Activated T-helper 2 cell treated with anti-CD3 and anti-CD28 coated beads, Interferon-gamma antibody, Interleukin-2, Interleukin-4, amounts not matched to agents 10 μg/mL and 5 μg/mL and 100 μg/mL, durations not matched to agents 14 hours and 24 hours and 36 hours (primary cell): ENCODE measurements around the gene IFNA6. TPM values are rescaled to one million over a fixed set of nuclear protein-coding genes. Genes with fewer than 3 reads are reported as not detected.

Experiments
- DNase-seq: peaks from one replicate; pipeline ENCODE4 v3.0.0; 2021; ENCODE audit warnings: low spot score
- H3K27ac Mint-ChIP-seq: one replicate; pipeline ENCODE4 v1.8.0; 2021; ENCODE audit warnings: mixed read lengths
- H3K27me3 Mint-ChIP-seq: one replicate; pipeline ENCODE4 v1.8.0; 2021; ENCODE audit warnings: low read depth, mixed read lengths
- H3K36me3 Mint-ChIP-seq: one replicate; pipeline ENCODE4 v1.8.0; 2021; ENCODE audit warnings: low read depth, mixed read lengths
- H3K4me1 Mint-ChIP-seq: one replicate; pipeline ENCODE4 v1.8.0; 2021; ENCODE audit warnings: low read depth, mixed read lengths
- H3K4me3 Mint-ChIP-seq: one replicate; pipeline ENCODE4 v1.8.0; 2021; ENCODE audit warnings: low read depth, mild to moderate bottlenecking, moderate library complexity, mixed read lengths
- H3K9me3 Mint-ChIP-seq: one replicate; pipeline ENCODE4 v1.8.0; 2021; ENCODE audit warnings: mixed read lengths
- intact Hi-C: fragments of 100-400 bp; cut with micrococcal nuclease; formaldehyde crosslinking; loops from one replicate; pipeline ENCODE4 v1.15.1; 2023
- total RNA-seq: library from RNA; stranded (reverse); gene quantifications from 2 replicates; pipeline ENCODE4 v1.2.3, GENCODE V29; 2022

IFNA6 gene
- total RNA-seq, 1 donor from 2014 or later = not detected

GRCh38 chr9:21317956-21318923 lies 32.4 kb downstream of the IFNA6 start:
- intact Hi-C loops = loop anchor here (1.0 to 10.0 kb wide), 3 partner anchors 103 to 471 kb away; partner anchors contain the start of gene IFNA16
- H3K36me3 Mint-ChIP-seq = peaks cover 17% of the 10 kb centered on the region
- peaks cover 4% of the 10 kb centered on the region for H3K4me1 Mint-ChIP-seq
- no peaks in the 10 kb centered on the region for H3K9me3 Mint-ChIP-seq
- DNase-seq = no peak
- peaks cover 11% of the 10 kb centered on the region for H3K27me3 Mint-ChIP-seq
- no peak overlapping the region for H3K4me3 Mint-ChIP-seq
- H3K27ac Mint-ChIP-seq = no peak overlapping the region

GRCh38 chr9:21316860-21317259 lies 33.8 kb downstream of the IFNA6 start:
- intact Hi-C loops = loop anchor here (10.0 kb wide), 1 partner anchor 102 kb away; the partner anchor contains the start of gene IFNA16
- Mint-ChIP-seq H3K4me3 (no peak overlapping the region), H3K27ac (no peak overlapping the region), H3K9me3 (no peaks in the 10 kb centered on the region), H3K36me3 (peaks cover 7% of the 10 kb centered on the region), H3K27me3 (peaks cover 13% of the 10 kb centered on the region), H3K4me1 (peaks cover 2% of the 10 kb centered on the region)
- DNase-seq = no peak

- DNase-seq = no peak
- H3K27me3 Mint-ChIP-seq = peaks cover 15% of the 10 kb centered on the region
- intact Hi-C loops = loop anchor here (10.0 kb wide), 1 partner anchor 101 kb away; the partner anchor contains the start of gene IFNA16
- H3K4me3 Mint-ChIP-seq = no peak overlapping the region
- no peak overlapping the region for H3K27ac Mint-ChIP-seq
- H3K9me3 Mint-ChIP-seq = no peaks in the 10 kb centered on the region
- H3K4me1 Mint-ChIP-seq = peaks cover 2% of the 10 kb centered on the region
- H3K36me3 Mint-ChIP-seq = peaks cover 7% of the 10 kb centered on the region
Measured at GRCh38 chr9:21316032-21316842, 34.5 kb downstream of the IFNA6 start.

- peaks cover 21% of the 10 kb centered on the region for H3K27me3 Mint-ChIP-seq
- intact Hi-C loops = loop anchor here (10.0 kb wide), 1 partner anchor 99 kb away; the partner anchor contains the start of gene IFNA16
- no peak for DNase-seq
Measured at GRCh38 chr9:21314152-21314551, 36.5 kb downstream of the IFNA6 start.

GRCh38 chr9:21311889-21312288 lies 38.8 kb downstream of the IFNA6 start:
- no peaks in the 10 kb centered on the region for H3K36me3 Mint-ChIP-seq
- no peak overlapping the region for H3K4me3 Mint-ChIP-seq
- H3K9me3 Mint-ChIP-seq = no peaks in the 10 kb centered on the region
- H3K4me1 Mint-ChIP-seq = no peaks in the 10 kb centered on the region
- no peak for DNase-seq
- no peak overlapping the region for H3K27ac Mint-ChIP-seq
- intact Hi-C loops = loop anchor here (10.0 kb wide), 1 partner anchor 97 kb away; the partner anchor contains the start of gene IFNA16
- H3K27me3 Mint-ChIP-seq = peaks cover 35% of the 10 kb centered on the region

More at GRCh38 chr9:21314152-21314551, 36.5 kb downstream of the IFNA6 start:
- Mint-ChIP-seq H3K9me3 (no peaks in the 10 kb centered on the region), H3K4me1 (peaks cover 2% of the 10 kb centered on the region), H3K36me3 (no peaks in the 10 kb centered on the region), H3K4me3 (no peak overlapping the region), H3K27ac (no peak overlapping the region)

- Mint-ChIP-seq H3K4me1 (no peaks in the 10 kb centered on the region), H3K4me3 (no peak within 1 kb of the TSS), H3K9me3 (no peaks in the 10 kb centered on the region), H3K36me3 (no peaks in the 10 kb centered on the region), H3K27ac (no peak within 1 kb of the TSS), H3K27me3 (peaks cover 55% of the 10 kb centered on the region)
- intact Hi-C loops = no loop called here
- DNase-seq = no peak
Measured at GRCh38 chr9:21305213-21305612, 45.5 kb downstream of the IFNA6 start, which contains the start of gene IFNA5. TSS of gene IFNA5 (minus strand) at chr9:21305313. CDS start at chr9:21305256, 57 bp downstream.

Other genes with a start within 250 kb of the IFNA6 start
- gene IFNW1, start 209.1 kb downstream of the IFNA6 start, total RNA-seq = not detected in 2 replicates
- not detected in 2 replicates for gene IFNA21, start 184.2 kb downstream of the IFNA6 start, total RNA-seq
- not detected in 2 replicates for gene IFNA4, start 163.3 kb downstream of the IFNA6 start, total RNA-seq
- not detected in 2 replicates for gene IFNA7, start 148.7 kb downstream of the IFNA6 start, total RNA-seq
- not detected in 2 replicates for gene IFNA10, start 143.7 kb downstream of the IFNA6 start, total RNA-seq
- gene IFNA16, start 133.6 kb downstream of the IFNA6 start, total RNA-seq = not detected in 2 replicates
- gene IFNA17, start 122.7 kb downstream of the IFNA6 start, total RNA-seq = not detected in 2 replicates
- not detected in 2 replicates for gene IFNA14, start 110.9 kb downstream of the IFNA6 start, total RNA-seq
- gene IFNA5, start 45.6 kb downstream of the IFNA6 start, total RNA-seq = not detected in 2 replicates
- 14.3 and 15.8 TPM in 2 replicates for gene KLHL9, start 15.5 kb downstream of the IFNA6 start, total RNA-seq
- gene IFNA13, start 17.2 kb upstream of the IFNA6 start, total RNA-seq = not detected in 2 replicates
- gene IFNA2, start 34.5 kb upstream of the IFNA6 start, total RNA-seq = not detected in 2 replicates
- gene IFNA8, start 58.2 kb upstream of the IFNA6 start, total RNA-seq = not detected in 2 replicates
- not detected in 2 replicates for gene IFNA1, start 89.6 kb upstream of the IFNA6 start, total RNA-seq
- not detected in 2 replicates for gene IFNE, start 131.4 kb upstream of the IFNA6 start, total RNA-seq